Measurements from ENCODE around the gene NAA16. TPM values are rescaled to one million over a fixed set of nuclear protein-coding genes. Genes with fewer than 3 reads are reported as not detected.
A peak's percentile ranks its signal among the peaks of the same experiment; 100 is the strongest.
"Not testable (repeated sequence)": the region's sequence is repeated elsewhere in the genome, so short reads cannot be mapped to it uniquely, and the experiment has no call there.

NAA16 gene
- total RNA-seq = 10 to 100 TPM; 38.3 to 41.5 TPM
- total RNA-seq = 55.9 to 61.9 reads per million in 2 donors

- peak within 1 kb of the TSS; percentile 98 for H3K4me3 Mint-ChIP-seq
- DNase-seq (peak; percentile 93 to 94 (median 93)), ATAC-seq (peak; percentile 87)
- H3K27ac Mint-ChIP-seq = peak within 1 kb of the TSS; percentile 97
- peaks cover 27% of the 10 kb centered on the region for H3K4me1 Mint-ChIP-seq
- H3K9me3 ChIP-seq (ENCODE audit: control insufficient read depth, low read length, poor library complexity, severe bottlenecking) = no peaks in the 10 kb centered on the region
- peaks cover 1% of the 10 kb centered on the region for H3K27me3 Mint-ChIP-seq
- H3K36me3 Mint-ChIP-seq (ENCODE audit: low read depth) = no peaks in the 10 kb centered on the region
Measured at GRCh38 chr13:41310963-41311405, at the start of gene NAA16. TSS of gene NAA16 (plus strand) at chr13:41311267. CDS start at chr13:41311529, 262 bp downstream.

- ATAC-seq (peak; percentile 94), DNase-seq (peak; percentile 58 to 62 (median 61))
- H3K4me1 Mint-ChIP-seq = peaks cover 14% of the 10 kb centered on the region
- peak within 1 kb of the TSS; percentile 97 for H3K27ac Mint-ChIP-seq
- peaks cover 5% of the 10 kb centered on the region for H3K9me3 ChIP-seq (ENCODE audit: control insufficient read depth, low read length, poor library complexity, severe bottlenecking)
- H3K27me3 Mint-ChIP-seq = no peaks in the 10 kb centered on the region
- H3K36me3 Mint-ChIP-seq (ENCODE audit: low read depth) = peaks cover 4% of the 10 kb centered on the region
- H3K4me3 Mint-ChIP-seq = peak within 1 kb of the TSS; percentile 99
Measured at GRCh38 chr13:41263261-41263971, 47.7 kb upstream of the NAA16 start, which contains the start of gene MTRF1. TSS of gene MTRF1 (minus strand) at chr13:41263576. CDS start at chr13:41260907, 2,669 bp downstream.

- Mint-ChIP-seq H3K4me3 (no peak overlapping the region), H3K4me1 (peaks cover 14% of the 10 kb centered on the region), H3K27me3 (no peaks in the 10 kb centered on the region), H3K36me3 (ENCODE audit: low read depth) (no peaks in the 10 kb centered on the region), H3K27ac (no peak overlapping the region)
- H3K9me3 ChIP-seq (ENCODE audit: control insufficient read depth, low read length, poor library complexity, severe bottlenecking) = peaks cover 5% of the 10 kb centered on the region
- DNase-seq = no peak
- ATAC-seq = no peak
Measured at GRCh38 chr13:41267106-41267505, 44.0 kb upstream of the NAA16 start.

- H3K27ac Mint-ChIP-seq = no peak overlapping the region
- no peak overlapping the region for H3K4me3 Mint-ChIP-seq
Measured at GRCh38 chr13:41268764-41269163, 42.3 kb upstream of the NAA16 start.

GRCh38 chr13:41271456-41272285, 39.4 kb upstream of the NAA16 start:
- ATAC-seq = no peak
- Mint-ChIP-seq H3K36me3 (ENCODE audit: low read depth) (no peaks in the 10 kb centered on the region), H3K27ac (peak overlapping the region; percentile 65), H3K27me3 (no peaks in the 10 kb centered on the region), H3K4me1 (peaks cover 5% of the 10 kb centered on the region), H3K4me3 (no peak overlapping the region)
- peaks cover 5% of the 10 kb centered on the region for H3K9me3 ChIP-seq (ENCODE audit: control insufficient read depth, low read length, poor library complexity, severe bottlenecking)
- no peak for DNase-seq

More at GRCh38 chr13:41268764-41269163, 42.3 kb upstream of the NAA16 start:
- ATAC-seq (no peak), DNase-seq (no peak)
- H3K9me3 ChIP-seq (ENCODE audit: control insufficient read depth, low read length, poor library complexity, severe bottlenecking) = peaks cover 5% of the 10 kb centered on the region
- Mint-ChIP-seq H3K36me3 (ENCODE audit: low read depth) (no peaks in the 10 kb centered on the region), H3K4me1 (peaks cover 5% of the 10 kb centered on the region), H3K27me3 (no peaks in the 10 kb centered on the region)

- no peak for ATAC-seq
- H3K9me3 ChIP-seq (ENCODE audit: control insufficient read depth, low read length, poor library complexity, severe bottlenecking) = no peaks in the 10 kb centered on the region
- H3K4me1 Mint-ChIP-seq = peaks cover 5% of the 10 kb centered on the region
- no peak for DNase-seq
- no peak overlapping the region for H3K4me3 Mint-ChIP-seq
- no peaks in the 10 kb centered on the region for H3K36me3 Mint-ChIP-seq (ENCODE audit: low read depth)
- H3K27me3 Mint-ChIP-seq = no peaks in the 10 kb centered on the region
- H3K27ac Mint-ChIP-seq = no peak overlapping the region
Measured at GRCh38 chr13:41273831-41274441, 37.1 kb upstream of the NAA16 start.

GRCh38 chr13:41274881-41275280, 36.2 kb upstream of the NAA16 start:
- no peaks in the 10 kb centered on the region for H3K27me3 Mint-ChIP-seq

GRCh38 chr13:41276824-41277223, 34.2 kb upstream of the NAA16 start:
- H3K4me1 Mint-ChIP-seq = peaks cover 3% of the 10 kb centered on the region
- H3K36me3 Mint-ChIP-seq (ENCODE audit: low read depth) = no peaks in the 10 kb centered on the region
- ATAC-seq (no peak), DNase-seq (no peak)
- H3K27ac Mint-ChIP-seq = no peak overlapping the region
- peaks cover 15% of the 10 kb centered on the region for H3K27me3 Mint-ChIP-seq
- no peak overlapping the region for H3K4me3 Mint-ChIP-seq
- H3K9me3 ChIP-seq (ENCODE audit: control insufficient read depth, low read length, poor library complexity, severe bottlenecking) = no peaks in the 10 kb centered on the region

More at GRCh38 chr13:41274881-41275280, 36.2 kb upstream of the NAA16 start:
- Mint-ChIP-seq H3K27ac (no peak overlapping the region), H3K4me3 (no peak overlapping the region), H3K36me3 (ENCODE audit: low read depth) (no peaks in the 10 kb centered on the region), H3K4me1 (peaks cover 5% of the 10 kb centered on the region)
- ATAC-seq = no peak
- H3K9me3 ChIP-seq (ENCODE audit: control insufficient read depth, low read length, poor library complexity, severe bottlenecking) = no peaks in the 10 kb centered on the region
- no peak for DNase-seq

- ATAC-seq; H3K27ac Mint-ChIP-seq; DNase-seq; H3K9me3 ChIP-seq (ENCODE audit: control insufficient read depth, low read length, poor library complexity, severe bottlenecking); H3K36me3 Mint-ChIP-seq (ENCODE audit: low read depth); H3K4me1 Mint-ChIP-seq; H3K4me3 Mint-ChIP-seq: not testable (repeated sequence)
- H3K27me3 Mint-ChIP-seq = peaks cover 15% of the 10 kb centered on the region
Measured at GRCh38 chr13:41279156-41279555, 31.9 kb upstream of the NAA16 start.

- DNase-seq (no peak), ATAC-seq (no peak)
- H3K4me1 Mint-ChIP-seq = peaks cover 7% of the 10 kb centered on the region
- no peak overlapping the region for H3K4me3 Mint-ChIP-seq
- H3K36me3 Mint-ChIP-seq (ENCODE audit: low read depth) = no peaks in the 10 kb centered on the region
- no peak overlapping the region for H3K27ac Mint-ChIP-seq
- no peaks in the 10 kb centered on the region for H3K9me3 ChIP-seq (ENCODE audit: control insufficient read depth, low read length, poor library complexity, severe bottlenecking)
- H3K27me3 Mint-ChIP-seq = peaks cover 15% of the 10 kb centered on the region
Measured at GRCh38 chr13:41282129-41282571, 28.9 kb upstream of the NAA16 start.

GRCh38 chr13:41284512-41285288, 26.4 kb upstream of the NAA16 start:
- no peak for DNase-seq
- no peak overlapping the region for H3K4me3 Mint-ChIP-seq
- ATAC-seq = no peak

GRCh38 chr13:41286370-41286769, 24.7 kb upstream of the NAA16 start:
- no peaks in the 10 kb centered on the region for H3K9me3 ChIP-seq (ENCODE audit: control insufficient read depth, low read length, poor library complexity, severe bottlenecking)
- ATAC-seq (no peak), DNase-seq (no peak)
- peaks cover 7% of the 10 kb centered on the region for H3K4me1 Mint-ChIP-seq
- peaks cover under 1% of the 10 kb centered on the region for H3K36me3 Mint-ChIP-seq (ENCODE audit: low read depth)
- H3K27ac Mint-ChIP-seq = no peak overlapping the region
- peak overlapping the region; percentile 43 for H3K4me3 Mint-ChIP-seq
- H3K27me3 Mint-ChIP-seq = peaks cover 3% of the 10 kb centered on the region

More at GRCh38 chr13:41284512-41285288, 26.4 kb upstream of the NAA16 start:
- H3K36me3 Mint-ChIP-seq (ENCODE audit: low read depth) = no peaks in the 10 kb centered on the region
- H3K9me3 ChIP-seq (ENCODE audit: control insufficient read depth, low read length, poor library complexity, severe bottlenecking) = no peaks in the 10 kb centered on the region
- H3K27me3 Mint-ChIP-seq = peaks cover 15% of the 10 kb centered on the region
- peaks cover 7% of the 10 kb centered on the region for H3K4me1 Mint-ChIP-seq
- H3K27ac Mint-ChIP-seq = no peak overlapping the region

Data from T-helper 17 cell (primary cell).